ENCODE data around the gene MEGF11.

MEGF11 gene

DNA sequence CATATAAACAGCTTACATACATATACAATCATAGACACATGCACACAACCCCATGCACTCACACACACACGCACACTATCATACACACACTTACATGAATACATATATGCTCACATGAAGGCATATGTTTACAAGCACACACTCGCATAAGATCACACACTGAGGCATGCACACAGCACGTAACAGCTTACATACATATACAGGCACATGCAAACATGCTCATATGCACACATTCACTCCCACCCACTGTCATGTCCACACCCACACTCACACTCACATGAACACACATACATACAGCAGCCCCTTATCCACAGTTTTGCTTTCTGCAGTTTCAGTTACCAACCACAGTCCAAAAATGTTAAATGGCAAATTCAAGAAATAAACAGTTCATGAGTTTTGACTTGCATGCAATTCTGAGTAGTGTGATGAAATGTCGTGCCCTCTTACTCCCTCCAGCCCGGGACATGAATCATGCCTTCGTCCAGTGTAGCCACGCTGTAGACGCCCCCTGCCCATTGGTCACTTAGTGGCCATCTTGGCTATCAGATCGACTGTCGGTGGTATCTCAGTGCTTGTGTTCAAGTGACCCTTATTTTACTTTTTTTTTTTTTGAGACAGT lies 27.8 kb downstream of the MEGF11 start:
- Histone ChIP-seq H3K4me3 (ENCODE audit: low read depth, low read length, poor library complexity, severe bottlenecking) (no peak overlapping the region), H3K79me2 (ENCODE audit: insufficient read depth, low read length) (no peaks in the 10 kb centered on the region), H3K27me3 (ENCODE audit: insufficient read depth, low read length) (no peaks in the 10 kb centered on the region), H3F3A (ENCODE audit: insufficient read depth, low read length) (no peaks in the 10 kb centered on the region), H3K9me3 (ENCODE audit: low read length) (no peaks in the 10 kb centered on the region), H3K27ac (ENCODE audit: low read depth, low read length, poor library complexity, severe bottlenecking) (no peak overlapping the region), H3K36me3 (ENCODE audit: insufficient read depth, low read length) (no peaks in the 10 kb centered on the region; the same call in 1 of the 2 replicates), H3K9me2 (ENCODE audit: low read depth, low read length) (no peaks in the 10 kb centered on the region), H4K20me1 (ENCODE audit: insufficient read depth, low read length) (no peaks in the 10 kb centered on the region), H3K4me1 (ENCODE audit: insufficient read depth, low read length, severe bottlenecking) (peaks cover 10% of the 10 kb centered on the region), H2AFZ (ENCODE audit: low read length) (no peak overlapping the region), H3K4me2 (ENCODE audit: low read length) (no peak overlapping the region), H3K9ac (ENCODE audit: low read length) (no peak overlapping the region)
- TF ChIP-seq, protein P1, sequence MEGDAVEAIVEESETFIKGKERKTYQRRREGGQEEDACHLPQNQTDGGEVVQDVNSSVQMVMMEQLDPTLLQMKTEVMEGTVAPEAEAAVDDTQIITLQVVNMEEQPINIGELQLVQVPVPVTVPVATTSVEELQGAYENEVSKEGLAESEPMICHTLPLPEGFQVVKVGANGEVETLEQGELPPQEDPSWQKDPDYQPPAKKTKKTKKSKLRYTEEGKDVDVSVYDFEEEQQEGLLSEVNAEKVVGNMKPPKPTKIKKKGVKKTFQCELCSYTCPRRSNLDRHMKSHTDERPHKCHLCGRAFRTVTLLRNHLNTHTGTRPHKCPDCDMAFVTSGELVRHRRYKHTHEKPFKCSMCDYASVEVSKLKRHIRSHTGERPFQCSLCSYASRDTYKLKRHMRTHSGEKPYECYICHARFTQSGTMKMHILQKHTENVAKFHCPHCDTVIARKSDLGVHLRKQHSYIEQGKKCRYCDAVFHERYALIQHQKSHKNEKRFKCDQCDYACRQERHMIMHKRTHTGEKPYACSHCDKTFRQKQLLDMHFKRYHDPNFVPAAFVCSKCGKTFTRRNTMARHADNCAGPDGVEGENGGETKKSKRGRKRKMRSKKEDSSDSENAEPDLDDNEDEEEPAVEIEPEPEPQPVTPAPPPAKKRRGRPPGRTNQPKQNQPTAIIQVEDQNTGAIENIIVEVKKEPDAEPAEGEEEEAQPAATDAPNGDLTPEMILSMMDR (IDR thresholded peaks at IDR 0.05; ENCODE audit: low read length) = no peak
- no peak for TF ChIP-seq EZH2 (IDR thresholded peaks at IDR 0.05; ENCODE audit: borderline replicate concordance, low read length)

DNA sequence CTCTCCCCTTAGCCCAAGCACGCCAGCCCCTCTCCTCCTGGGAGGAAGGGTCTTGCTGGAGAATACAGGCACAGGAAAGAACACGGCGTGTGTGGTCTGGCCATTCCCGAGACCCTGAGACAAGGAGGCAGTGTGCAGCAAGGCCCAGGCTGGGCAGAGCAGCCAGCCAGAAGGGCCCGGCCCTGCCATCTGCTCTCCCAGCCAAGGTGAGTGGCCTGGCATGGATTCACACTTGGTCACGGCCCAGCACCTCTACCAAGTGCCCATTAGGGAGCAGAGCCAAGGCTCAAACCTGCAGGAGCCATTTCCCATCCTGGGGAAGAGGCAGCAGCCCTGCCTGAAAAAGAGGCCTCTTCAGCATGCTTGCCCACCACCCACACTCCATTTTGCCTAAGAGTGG lies 28.6 kb downstream of the MEGF11 start:
- H3K4me1 ChIP-seq (ENCODE audit: insufficient read depth, low read length, severe bottlenecking) = peaks cover 5% of the 10 kb centered on the region
- no peaks in the 10 kb centered on the region for H3F3A ChIP-seq (ENCODE audit: insufficient read depth, low read length)
- no peaks in the 10 kb centered on the region for H3K27me3 ChIP-seq (ENCODE audit: insufficient read depth, low read length)
- no peaks in the 10 kb centered on the region; the same call in 1 of the 2 replicates for H3K36me3 ChIP-seq (ENCODE audit: insufficient read depth, low read length)
- no peak overlapping the region for H3K4me3 ChIP-seq (ENCODE audit: low read depth, low read length, poor library complexity, severe bottlenecking)
- no peak overlapping the region for H2AFZ ChIP-seq (ENCODE audit: low read length)
- no peak overlapping the region for H3K27ac ChIP-seq (ENCODE audit: low read depth, low read length, poor library complexity, severe bottlenecking)
- H3K9ac ChIP-seq (ENCODE audit: low read length) = no peak overlapping the region
- H4K20me1 ChIP-seq (ENCODE audit: insufficient read depth, low read length) = no peaks in the 10 kb centered on the region
- no peak overlapping the region for H3K4me2 ChIP-seq (ENCODE audit: low read length)
- no peaks in the 10 kb centered on the region for H3K9me2 ChIP-seq (ENCODE audit: low read depth, low read length)
- no peaks in the 10 kb centered on the region for H3K79me2 ChIP-seq (ENCODE audit: insufficient read depth, low read length)
- no peak for TF ChIP-seq EZH2 (IDR thresholded peaks at IDR 0.05; ENCODE audit: borderline replicate concordance, low read length)
- TF ChIP-seq, protein P1 (IDR thresholded peaks at IDR 0.05; ENCODE audit: low read length) = no peak
- H3K9me3 ChIP-seq (ENCODE audit: low read length) = no peaks in the 10 kb centered on the region

GRCh38 chr15:66222273-66223198 lies 31.0 kb downstream of the MEGF11 start:
- Histone ChIP-seq H3F3A (ENCODE audit: insufficient read depth, low read length) (no peaks in the 10 kb centered on the region), H3K9ac (ENCODE audit: low read length) (no peak overlapping the region), H3K4me2 (ENCODE audit: low read length) (no peak overlapping the region), H3K36me3 (ENCODE audit: insufficient read depth, low read length) (no peaks in the 10 kb centered on the region; the same call in 1 of the 2 replicates), H3K9me2 (ENCODE audit: low read depth, low read length) (no peaks in the 10 kb centered on the region), H3K27me3 (ENCODE audit: insufficient read depth, low read length) (no peaks in the 10 kb centered on the region), H2AFZ (ENCODE audit: low read length) (no peak overlapping the region), H4K20me1 (ENCODE audit: insufficient read depth, low read length) (no peaks in the 10 kb centered on the region), H3K27ac (ENCODE audit: low read depth, low read length, poor library complexity, severe bottlenecking) (no peak overlapping the region), H3K79me2 (ENCODE audit: insufficient read depth, low read length) (no peaks in the 10 kb centered on the region), H3K9me3 (ENCODE audit: low read length) (no peaks in the 10 kb centered on the region), H3K4me1 (ENCODE audit: insufficient read depth, low read length, severe bottlenecking) (peaks cover 10% of the 10 kb centered on the region), H3K4me3 (ENCODE audit: low read depth, low read length, poor library complexity, severe bottlenecking) (no peak overlapping the region)
- TF ChIP-seq, protein P1 (IDR thresholded peaks at IDR 0.05; ENCODE audit: low read length) = no peak
- TF ChIP-seq EZH2 (IDR thresholded peaks at IDR 0.05; ENCODE audit: borderline replicate concordance, low read length) = no peak
